HG03025 (cell line): Measurements from ENCODE around the gene TFRC.
"Not testable (repeated sequence)": the region's sequence is repeated elsewhere in the genome, so short reads cannot be mapped to it uniquely, and the experiment has no call there.

ENCODE experiments used
- ATAC-seq: cut with Tn5 transposase; IDR thresholded peaks from one replicate; pipeline ENCODE4 v1.9.1; 2021; ENCODE audit warnings: mild to moderate bottlenecking, moderate library complexity; ENCODE audit not compliant: unreplicated experiment, low FRiP score

TFRC gene

DNA sequence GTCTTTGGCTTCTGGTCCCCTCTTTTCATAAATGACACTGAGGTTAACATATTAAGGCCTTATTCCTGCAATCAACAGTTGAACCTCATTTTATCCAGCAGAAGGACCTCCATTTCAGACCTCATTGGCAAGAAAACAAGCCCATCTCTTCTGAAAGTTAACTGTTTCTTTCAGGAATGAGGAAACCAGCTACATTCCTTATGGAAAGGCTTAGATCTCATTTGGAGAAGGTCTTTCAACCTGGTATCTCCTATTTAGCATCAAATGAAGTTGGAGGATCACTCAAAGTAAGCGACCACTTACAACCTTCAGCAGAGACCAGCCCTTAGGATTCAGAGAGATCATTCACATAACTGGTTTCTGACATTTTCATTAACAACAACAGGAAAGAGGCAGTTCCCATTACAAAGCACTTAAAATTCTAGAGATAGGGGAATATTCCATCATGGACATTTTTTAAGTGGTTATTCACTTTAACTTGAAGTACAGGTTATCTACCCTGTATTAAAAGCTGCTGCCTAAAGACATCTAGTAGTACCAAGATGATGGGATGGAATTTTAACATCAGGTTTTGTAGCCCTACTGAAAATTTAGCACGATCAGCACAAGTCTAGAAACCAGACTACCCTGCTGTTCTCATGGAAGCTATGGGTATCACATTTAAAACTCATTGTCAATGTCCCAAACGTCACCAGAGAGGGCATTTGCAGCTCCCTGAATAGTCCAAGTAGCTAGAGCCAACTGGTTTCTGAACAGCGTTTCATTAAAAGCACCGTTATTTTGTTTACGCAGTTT, 30.4 kb downstream of the TFRC start:
- no peak for ATAC-seq

DNA sequence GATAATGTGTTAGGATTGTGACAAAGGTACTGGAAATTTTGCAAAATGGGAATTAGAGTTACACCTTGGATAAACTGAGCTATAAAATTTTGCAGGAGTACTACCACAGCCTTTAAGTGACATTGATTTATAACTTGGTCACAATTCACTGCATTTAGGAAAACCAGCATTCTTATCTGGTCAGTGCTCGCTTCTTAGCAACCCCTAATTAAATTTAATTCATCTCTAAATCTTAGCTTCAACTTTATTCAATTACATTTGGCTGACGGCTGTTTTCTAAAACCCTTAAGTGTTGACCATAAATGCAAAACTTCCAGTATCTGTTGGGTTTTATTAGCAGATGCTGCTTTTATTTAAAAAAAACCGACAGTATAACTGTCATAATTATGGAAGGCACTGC, 31.3 kb downstream of the TFRC start:
- ATAC-seq = no peak

DNA sequence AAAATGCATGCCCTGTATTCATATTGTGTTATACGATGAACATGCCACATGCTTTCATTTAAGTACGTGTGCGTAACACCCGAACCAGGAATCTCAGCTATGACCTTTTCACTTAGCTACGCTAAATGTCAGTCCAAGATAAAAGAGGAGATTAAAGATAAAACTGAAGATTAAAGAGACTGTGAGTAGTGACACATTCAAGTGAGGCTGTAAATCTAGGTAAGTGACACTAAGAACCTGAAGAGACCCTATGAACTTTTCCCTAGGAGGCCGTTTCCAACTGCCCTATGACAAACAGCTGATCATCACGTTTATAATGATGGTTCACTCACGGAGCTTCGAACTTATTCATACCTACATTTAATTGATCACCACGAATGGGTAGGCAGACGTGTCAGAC, 32.2 kb downstream of the TFRC start:
- no peak for ATAC-seq

DNA sequence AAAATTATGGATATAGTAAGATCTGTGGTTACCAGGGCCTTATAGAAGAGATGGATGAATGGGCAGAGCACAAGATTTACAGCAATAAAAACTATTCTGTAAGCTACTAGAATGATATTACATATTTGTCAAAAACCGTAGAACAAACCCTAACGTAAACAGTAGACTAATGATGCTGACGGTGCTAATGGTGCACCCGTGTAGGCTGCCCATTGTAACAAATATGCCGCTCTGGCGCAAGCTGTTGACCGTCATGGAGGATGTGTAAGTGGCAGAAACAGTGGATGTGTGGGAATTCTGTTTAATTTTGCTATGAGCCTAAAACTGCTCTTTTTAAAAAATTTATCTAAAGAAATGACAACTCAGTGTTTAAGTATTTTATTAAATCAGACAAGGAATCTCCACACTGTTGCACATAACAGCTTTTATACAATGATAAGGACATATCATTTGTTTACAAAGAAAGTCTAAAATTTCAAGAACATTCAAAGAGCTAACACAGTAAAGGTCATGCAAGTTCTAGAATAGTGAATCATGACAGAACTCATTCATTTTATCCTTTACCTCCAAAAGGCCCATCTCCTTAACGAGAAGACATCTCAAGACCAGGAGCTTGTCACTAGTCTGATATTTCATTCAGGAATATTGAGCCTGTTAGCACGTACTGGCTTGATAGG, 32.8 kb downstream of the TFRC start:
- no peak for ATAC-seq

DNA sequence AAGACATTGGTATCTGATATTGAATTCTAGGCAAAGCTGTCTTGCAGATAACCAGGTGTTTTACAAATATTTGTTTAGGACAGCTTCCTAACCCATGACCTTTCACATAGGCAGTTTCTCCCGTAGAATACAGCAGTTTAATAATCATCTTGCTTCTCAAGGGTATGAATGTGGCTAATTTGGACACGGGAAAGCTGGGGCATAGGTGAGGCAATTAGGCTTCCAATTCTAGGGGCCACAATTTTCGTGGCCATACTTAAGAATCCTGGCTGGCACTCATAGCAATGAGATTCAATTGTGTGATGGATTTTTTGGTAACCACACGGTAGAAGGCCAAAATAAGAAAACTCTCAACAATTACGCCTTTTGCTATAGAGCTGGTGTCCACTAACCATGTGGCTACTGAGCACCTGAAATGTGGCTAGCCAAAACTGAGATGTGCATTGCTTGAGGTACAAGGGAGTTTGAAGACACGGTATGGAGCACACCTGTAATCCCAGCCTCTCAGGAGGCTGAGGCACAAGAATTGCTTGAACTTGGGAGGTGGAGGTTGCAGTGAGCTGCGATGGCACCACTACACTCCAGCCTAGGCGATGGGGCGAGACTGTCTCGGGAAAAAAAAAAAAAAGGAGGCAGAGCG, 34.4 kb downstream of the TFRC start:
- no peak for ATAC-seq

DNA sequence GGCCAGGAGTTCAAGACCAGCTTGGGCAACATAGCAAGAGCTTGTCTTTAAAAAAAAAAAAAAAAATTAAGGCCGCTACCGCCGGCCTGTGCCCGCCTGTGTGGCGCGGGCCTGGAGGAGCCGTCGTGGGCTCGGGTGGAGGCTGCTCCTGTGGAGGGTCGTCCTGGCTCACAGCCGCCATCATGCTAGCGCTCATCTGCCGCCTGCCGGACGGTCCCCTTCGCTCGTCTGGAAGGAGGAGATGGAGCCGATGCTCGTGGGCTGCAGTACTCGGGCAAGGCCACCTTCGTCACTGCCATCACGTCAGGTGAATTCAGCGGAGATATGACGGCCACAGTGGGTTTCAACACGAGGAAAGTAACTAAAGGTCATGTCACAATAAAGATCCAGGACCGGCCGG, 37.4 kb downstream of the TFRC start:
- ATAC-seq = no peak

DNA sequence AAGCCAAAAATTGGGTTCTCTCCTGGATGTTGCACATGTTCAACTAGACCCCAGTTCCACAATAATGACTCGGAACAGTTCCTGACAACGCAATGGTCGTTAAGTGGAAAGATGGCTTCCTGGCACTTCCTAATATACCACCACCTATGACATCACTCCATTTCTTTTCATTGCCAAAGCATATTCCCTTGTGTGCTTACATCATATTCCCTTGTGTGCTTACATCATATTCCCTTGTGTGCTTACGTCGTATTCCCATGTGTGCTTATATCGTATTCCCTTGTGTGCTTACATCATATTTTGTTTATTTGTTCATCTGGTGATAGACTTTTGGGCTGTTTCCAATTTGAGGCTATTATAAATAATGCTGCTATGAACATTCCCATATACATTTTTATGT, 39.2 kb downstream of the TFRC start:
- no peak for ATAC-seq

DNA sequence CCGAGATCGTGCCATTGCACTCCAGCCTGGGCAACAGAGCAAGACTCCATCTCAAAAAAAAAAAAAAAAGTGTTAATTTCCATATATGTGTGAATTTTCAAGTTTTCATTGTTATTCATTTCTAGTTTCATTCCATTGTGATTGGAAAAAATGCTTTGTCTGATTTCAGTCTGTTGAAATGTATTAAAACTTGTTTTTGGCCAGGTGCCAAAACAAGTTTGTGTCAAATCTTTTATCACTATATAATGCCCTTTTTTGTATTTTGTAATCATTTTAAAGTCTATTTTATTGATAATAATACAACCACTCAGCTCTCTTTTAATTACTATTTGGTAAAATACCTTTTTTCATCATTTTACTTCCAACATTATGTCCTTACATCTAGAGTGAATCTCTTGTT, 42.5 kb downstream of the TFRC start:
- ATAC-seq = no peak

DNA sequence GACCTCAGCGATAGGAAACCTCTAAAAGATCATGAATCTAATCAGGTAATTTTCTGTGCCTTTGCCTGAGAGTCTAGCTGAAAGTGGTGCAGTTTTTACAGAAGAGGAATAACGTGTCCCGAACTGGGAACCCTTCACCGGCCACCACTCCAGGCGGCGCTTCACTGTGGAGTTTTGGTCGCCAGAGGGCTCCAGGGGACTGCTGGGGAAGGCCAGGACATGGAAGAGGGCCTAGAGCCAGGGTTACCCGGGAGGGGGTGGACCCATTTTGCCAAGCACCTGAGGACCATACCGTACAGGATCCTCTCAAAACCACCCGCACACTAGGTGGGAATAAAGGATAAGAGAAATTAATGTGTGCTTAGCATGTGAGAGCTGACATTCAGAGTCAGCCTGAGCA, 55.8 kb downstream of the TFRC start:
- ATAC-seq = not testable (repeated sequence)

DNA sequence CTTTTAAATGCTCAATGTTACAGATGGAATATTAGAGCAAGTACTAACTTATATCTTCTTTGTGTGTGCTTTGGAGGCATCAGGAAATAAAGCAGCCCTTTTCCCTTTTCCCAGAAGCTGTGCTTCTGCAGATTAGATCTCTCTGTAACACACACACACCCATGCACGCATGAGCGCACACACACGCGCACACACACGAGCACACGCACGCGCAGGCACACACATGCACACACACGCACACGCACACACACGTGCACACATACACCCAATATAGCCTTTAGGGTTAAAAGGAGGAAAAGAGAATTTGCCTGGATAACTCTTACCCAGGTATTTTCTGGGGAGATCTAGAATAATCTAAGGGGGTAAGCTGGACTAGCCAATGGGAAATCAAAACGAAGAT, 56.9 kb downstream of the TFRC start:
- ATAC-seq = no peak

DNA sequence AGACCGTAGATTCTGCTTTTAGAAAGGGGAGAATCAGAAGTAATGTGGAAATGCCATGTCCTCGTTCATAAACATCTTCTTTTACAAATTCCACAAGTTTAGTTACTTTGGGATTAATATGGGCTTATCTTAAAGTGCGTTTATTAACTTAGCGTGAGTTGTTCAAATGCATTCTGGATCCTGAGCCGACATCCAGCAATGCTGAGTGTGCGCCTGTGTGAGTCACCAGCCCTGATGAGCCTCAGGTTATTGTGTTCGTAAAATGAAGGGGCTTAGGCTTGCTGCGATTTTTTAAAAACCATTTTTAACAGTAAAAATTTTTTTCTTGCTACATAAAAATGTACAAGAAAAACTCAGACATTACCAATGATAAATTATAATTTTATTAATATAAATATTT, 57.9 kb downstream of the TFRC start:
- no peak for ATAC-seq

DNA sequence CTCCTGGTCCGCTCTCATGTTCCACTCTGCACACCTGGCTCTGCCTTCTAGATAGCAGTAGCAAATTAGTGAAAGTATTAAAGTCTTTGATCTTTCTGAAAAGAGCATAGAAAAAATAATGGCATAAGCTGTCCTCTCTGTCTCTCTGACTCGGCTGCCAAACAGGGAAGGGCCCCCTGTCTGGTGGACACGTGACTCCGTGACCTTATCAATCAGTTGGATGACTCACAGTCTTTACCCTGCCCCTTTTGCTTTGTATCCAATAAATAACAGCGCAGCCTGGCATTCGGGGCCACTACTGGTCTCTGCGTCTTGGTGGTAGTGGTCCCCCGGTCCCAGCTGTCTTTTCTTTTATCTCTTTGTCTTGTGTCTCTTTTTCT, 59.4 kb downstream of the TFRC start:
- ATAC-seq = not testable (repeated sequence)

DNA sequence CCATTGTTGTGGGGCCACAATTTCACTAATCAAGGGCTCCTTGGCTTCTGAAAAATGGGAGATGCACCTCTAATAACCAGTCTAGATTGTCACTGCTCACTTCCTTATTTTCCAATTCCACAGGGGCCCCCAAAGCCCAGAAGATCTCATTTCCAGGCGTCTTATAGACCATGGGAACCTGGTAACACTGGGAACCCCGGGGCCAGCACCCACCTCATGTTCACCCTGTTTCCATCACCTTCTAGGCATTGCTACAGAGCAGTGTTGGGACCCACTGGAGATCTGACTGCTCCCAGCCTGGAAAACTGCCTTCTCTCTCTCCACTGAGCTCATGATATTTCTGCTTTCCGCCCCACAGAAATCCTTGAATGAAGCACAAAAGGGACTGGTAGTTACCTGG, 61.5 kb downstream of the TFRC start:
- no peak for ATAC-seq

DNA sequence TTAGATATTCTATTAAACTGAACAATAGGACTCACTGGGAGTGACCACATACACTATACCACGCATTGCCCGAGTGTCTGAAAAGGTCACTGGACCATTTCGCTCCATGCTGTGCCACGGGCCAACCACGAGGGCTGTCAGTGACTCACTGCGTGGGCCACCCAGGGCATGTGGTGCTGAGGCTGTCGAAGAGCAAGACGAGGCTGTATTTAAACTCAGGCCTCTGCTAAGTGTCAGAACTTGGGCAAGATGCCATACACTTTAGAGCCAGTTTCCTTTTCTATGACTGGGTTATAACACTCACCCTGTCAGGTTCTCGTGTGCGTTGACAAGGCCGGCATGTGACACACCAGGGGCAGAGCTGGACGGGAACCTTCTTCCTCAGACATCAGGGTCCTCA, 62.3 kb downstream of the TFRC start:
- ATAC-seq = not testable (repeated sequence)

DNA sequence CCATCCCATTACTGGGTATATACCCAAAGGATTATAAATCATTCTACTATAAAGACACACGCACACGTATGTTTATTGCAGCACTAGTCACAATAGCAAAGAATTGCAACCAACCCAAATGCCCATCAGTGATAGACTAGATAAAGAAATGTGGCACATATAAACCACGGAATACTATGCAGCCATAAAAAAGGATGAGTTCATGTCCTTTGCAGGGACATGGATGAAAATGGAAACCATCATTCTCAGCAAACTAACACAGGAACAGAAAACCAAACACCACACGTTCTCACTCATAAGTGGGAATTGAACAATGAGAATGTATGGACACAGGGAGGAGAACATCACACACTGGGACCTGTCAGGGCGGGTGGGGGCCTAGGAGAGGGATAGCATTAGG, 63.7 kb downstream of the TFRC start:
- ATAC-seq = not testable (repeated sequence)

DNA sequence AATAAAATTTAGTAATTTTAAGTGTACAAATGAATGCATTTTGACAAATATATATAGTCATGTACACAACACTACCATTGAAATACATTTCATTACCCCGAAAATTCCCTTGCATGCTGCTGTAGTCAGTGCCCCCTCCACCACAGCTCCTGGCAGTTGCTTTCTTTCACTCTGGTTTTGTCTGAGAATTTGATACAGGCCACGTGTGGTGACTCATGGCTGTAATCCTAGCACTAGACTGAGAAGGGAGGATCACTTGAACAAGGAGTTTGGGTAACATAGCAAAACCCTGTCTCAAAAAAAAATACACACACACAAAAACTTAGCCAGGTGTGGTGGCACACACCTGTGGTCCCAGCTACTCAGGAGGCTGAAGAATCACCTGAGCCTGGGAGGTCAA, 65.4 kb downstream of the TFRC start:
- ATAC-seq = no peak

DNA sequence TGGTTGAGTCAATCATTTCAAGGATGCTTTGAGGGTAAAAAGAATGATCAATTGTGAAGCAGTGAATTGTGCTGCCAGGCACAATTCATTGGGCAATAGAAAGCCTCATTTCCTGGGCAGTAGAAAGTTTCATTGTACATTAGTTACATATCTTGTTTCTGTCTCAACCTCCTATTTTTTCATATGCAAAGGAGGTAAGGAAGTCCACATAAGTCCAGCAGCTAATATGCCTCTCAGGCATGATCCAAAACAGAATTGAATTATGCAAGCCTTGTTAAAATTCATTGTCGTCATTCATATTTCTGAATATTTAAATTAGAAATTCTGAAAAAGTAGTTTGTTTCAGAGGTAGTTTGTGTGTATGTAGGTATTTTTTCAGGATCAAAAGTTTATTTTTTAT, 65.8 kb downstream of the TFRC start:
- ATAC-seq = no peak

DNA sequence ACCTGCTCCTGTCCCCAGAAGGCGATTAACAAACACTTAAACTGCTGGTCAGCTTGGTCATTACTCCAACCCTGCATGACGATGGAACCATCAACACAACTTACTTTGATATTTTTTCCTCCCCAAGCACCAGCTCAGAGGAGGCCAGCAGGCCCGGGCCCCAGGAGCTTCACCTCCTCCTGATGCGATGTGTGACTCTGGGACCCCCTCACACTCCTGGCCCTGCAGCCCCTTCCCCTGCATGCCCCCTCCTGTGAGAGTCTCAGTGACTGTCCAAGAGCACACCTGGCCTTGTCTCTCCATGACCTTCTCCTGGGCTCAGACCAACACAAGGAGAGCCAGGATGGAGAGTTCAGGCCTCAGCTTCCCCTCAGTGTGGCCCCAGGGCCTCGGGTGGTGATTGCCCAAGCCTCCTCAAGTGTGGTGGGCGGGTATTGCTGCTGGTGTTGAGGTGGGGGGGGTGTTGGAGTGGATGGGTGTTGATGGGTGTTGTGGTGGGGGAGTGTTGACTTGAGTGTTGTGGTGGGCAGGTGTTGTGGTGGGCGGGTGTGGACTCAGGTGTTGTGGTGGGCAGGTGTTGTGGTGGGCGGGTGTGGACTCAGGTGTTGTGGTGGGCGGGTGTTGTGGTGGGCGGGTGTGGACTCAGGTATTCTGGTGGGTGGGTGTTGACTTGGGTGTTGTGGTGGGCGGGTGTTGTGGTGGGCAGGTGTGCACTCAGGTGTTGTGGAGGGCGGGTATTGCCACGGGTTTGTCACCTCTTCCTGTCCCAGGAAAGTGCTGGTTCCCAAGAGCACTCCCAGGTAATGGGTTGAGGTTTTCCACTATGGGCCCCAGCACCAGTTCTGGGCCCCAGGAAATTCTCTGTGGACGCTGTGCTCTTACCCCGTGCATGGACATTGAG, 68.1 kb downstream of the TFRC start:
- ATAC-seq = no peak

DNA sequence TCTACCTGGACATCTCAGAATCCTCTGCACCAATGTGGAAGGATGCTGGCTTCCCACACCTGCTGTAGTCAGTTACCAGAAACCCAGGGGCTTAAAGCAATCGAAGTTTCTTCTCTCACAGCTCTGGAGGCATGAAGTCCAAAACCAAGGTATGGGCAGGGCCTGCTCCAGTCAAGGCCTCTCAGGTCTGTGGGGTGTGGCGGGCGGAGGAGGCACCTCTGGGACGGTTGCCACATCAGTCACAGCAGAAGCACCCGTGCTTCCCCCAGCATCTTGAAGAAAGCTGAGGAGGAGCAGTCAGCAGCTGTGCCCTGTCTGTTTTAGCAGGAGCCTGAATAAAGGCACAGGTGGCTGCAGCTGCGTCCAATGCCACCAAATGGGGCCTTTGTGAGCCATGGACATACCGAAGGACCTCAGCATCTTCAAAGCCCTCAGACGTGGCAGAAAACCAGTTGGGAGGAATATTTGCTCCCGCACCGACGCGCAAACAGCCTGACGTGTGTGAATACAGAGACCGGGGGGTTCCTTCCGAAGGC, 68.9 kb downstream of the TFRC start:
- ATAC-seq = no peak

DNA sequence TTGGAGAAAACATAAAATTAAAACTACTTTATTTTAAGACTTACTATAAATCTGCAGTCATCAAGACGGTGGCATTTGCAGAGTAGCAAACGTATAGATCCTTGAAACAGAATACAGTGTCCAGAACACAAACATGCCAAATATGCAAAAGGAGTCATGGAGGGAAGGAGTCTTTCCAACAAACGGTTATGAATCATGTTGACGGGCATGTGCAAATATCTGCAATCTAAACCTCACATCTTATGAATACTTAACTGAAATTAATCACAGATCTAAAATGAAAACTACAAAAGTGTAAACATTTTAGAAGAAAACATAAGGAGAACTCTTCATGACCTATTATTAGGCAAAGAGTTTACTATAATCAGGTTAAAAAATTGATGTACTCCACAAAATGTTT, 69.4 kb downstream of the TFRC start:
- ATAC-seq = no peak

DNA sequence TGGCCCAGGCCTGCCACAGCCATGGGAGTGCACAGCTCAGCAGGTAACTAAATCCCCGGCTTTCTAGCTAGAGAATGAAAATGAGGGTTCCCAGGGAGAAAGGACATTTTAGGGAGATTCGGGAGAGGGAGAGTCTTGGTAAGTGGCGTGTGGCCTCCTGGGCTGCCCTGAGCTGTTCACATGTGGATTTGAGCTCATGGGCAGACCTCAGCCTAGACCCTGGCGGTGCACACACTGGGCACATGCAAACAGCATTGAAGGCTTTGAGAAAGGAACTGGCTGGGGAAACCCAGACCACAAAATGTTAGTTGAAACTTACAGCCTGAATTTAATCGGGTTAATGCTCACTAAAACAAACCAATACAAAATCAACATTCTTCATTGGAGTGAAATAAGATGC, 72.4 kb downstream of the TFRC start:
- no peak for ATAC-seq
